ENCODE results near the gene XPC.

The XPC gene

DNA sequence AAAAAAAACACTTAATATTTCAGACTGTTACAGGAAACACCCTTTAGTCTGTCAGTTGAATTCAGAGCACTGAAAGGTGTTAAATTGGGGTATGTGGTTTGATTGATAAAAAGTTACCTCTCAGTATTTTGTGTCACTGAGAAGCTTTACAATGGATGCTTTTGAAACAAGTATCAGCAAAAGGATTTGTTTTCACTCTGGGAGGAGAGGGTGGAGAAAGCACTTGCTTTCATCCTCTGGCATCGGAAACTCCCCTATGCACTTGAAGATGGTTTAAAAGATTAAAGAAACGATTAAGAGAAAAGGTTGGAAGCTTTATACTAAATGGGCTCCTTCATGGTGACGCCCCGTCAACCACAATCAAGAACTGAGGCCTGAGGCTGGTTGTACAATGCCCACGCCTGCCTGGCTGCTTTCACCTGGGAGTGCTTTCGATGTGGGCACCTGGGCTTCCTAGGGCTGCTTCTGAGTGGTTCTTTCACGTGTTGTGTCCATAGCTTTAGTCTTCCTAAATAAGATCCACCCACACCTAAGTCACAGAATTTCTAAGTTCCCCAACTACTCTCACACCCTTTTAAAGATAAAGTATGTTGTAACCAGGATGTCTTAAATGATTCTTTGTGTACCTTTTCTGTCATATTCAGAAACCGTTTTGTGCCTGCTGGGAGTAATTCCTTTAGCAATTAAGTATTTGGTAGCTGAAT lies 35.7 kb downstream of the XPC start:
- TF ChIP-seq, protein P1, sequence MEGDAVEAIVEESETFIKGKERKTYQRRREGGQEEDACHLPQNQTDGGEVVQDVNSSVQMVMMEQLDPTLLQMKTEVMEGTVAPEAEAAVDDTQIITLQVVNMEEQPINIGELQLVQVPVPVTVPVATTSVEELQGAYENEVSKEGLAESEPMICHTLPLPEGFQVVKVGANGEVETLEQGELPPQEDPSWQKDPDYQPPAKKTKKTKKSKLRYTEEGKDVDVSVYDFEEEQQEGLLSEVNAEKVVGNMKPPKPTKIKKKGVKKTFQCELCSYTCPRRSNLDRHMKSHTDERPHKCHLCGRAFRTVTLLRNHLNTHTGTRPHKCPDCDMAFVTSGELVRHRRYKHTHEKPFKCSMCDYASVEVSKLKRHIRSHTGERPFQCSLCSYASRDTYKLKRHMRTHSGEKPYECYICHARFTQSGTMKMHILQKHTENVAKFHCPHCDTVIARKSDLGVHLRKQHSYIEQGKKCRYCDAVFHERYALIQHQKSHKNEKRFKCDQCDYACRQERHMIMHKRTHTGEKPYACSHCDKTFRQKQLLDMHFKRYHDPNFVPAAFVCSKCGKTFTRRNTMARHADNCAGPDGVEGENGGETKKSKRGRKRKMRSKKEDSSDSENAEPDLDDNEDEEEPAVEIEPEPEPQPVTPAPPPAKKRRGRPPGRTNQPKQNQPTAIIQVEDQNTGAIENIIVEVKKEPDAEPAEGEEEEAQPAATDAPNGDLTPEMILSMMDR (IDR thresholded peaks at IDR 0.05; ENCODE audit: insufficient read depth, low read depth, low read length, missing control alignments), result no peak
- no peak overlapping the region for H3K4me3 ChIP-seq (ENCODE audit: low read depth, low read length)
- no peak for DNase-seq (ENCODE audit: low read depth)

DNA sequence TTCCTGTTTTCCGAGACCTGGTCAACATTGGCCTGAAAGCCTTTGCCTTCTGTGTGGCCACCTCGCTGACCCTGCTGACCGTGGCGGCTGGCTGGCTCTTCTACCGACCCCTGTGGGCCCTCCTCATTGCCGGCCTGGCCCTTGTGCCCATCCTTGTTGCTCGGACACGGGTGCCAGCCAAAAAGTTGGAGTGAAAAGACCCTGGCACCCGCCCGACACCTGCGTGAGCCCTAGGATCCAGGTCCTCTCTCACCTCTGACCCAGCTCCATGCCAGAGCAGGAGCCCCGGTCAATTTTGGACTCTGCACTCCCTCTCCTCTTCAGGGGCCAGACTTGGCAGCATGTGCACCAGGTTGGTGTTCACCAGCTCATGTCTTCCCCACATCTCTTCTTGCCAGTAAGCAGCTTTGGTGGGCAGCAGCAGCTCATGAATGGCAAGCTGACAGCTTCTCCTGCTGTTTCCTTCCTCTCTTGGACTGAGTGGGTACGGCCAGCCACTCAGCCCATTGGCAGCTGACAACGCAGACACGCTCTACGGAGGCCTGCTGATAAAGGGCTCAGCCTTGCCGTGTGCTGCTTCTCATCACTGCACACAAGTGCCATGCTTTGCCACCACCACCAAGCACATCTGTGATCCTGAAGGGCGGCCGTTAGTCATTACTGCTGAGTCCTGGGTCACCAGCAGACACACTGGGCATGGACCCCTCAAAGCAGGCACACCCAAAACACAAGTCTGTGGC lies 36.6 kb downstream of the XPC start:
- no peak for DNase-seq (ENCODE audit: low read depth)
- TF ChIP-seq, protein P1 (IDR thresholded peaks at IDR 0.05; ENCODE audit: insufficient read depth, low read depth, low read length, missing control alignments), result no peak
- no peak overlapping the region for H3K4me3 ChIP-seq (ENCODE audit: low read depth, low read length)

DNA sequence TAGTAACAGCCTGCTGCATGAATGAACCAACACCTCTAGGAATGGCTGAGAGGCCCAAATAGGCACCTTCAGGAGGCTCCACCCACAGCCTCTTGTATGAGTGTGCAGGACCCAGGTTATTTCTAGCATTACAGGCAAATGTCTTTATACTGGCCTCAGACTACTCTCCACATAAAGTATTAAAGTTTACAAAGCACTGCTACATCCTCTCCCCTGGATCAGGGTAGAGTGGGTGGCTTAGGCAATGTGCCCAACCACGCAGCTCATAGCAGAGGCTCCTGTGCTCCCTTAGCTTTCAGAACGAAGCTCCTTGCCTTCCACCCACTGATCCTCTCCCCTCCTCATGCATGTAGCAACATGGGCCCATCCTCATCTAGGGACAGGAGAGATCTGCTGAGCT lies 37.3 kb downstream of the XPC start:
- no peak for DNase-seq (ENCODE audit: low read depth)
- TF ChIP-seq, protein P1 (IDR thresholded peaks at IDR 0.05; ENCODE audit: insufficient read depth, low read depth, low read length, missing control alignments), result no peak
- no peak overlapping the region for H3K4me3 ChIP-seq (ENCODE audit: low read depth, low read length)

DNA sequence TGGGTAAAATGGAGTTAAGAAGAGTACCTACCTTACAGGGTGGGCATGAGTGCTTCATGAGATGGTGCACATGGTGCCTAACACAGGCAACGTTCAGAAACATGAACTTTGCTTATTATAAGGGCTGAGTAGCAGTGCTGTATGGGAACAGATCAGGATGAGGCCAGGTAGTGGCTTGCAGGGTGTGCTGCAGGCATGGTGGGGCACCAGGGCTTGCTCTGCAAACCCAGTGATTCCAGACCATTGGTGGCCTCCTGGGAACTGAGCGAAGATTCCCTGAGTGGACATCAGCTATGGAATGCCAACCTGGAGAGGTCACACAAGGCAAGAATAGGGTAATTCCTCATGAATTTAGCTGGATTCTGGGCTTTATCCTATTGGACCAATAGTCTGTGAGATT lies 37.7 kb downstream of the XPC start:
- no peak for DNase-seq (ENCODE audit: low read depth)
- no peak overlapping the region for H3K4me3 ChIP-seq (ENCODE audit: low read depth, low read length)
- TF ChIP-seq, protein P1 (IDR thresholded peaks at IDR 0.05; ENCODE audit: insufficient read depth, low read depth, low read length, missing control alignments), result no peak

DNA sequence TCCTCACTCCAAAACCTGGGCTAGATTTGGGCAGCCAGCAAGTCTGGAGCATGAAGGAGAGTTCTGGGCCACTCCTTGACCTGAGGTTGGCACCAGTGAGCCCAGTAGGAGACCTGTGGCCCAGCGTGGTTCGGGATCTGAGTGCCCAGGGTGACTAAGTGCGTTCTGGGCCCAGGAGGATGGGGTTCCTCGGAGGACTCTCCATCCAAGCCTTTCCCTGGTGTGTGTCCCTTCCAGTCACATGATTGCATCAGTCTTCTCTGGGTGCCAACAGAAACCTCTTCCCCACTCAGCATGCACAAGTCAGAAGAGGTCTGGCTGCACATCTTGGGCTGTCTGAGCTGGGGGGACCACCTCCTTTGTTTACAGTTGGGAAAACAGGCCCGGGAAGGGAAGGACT lies 38.6 kb downstream of the XPC start:
- no peak overlapping the region for H3K4me3 ChIP-seq (ENCODE audit: low read depth, low read length)
- TF ChIP-seq, protein P1 (IDR thresholded peaks at IDR 0.05; ENCODE audit: insufficient read depth, low read depth, low read length, missing control alignments), result no peak
- DNase-seq (ENCODE audit: low read depth), result no peak

DNA sequence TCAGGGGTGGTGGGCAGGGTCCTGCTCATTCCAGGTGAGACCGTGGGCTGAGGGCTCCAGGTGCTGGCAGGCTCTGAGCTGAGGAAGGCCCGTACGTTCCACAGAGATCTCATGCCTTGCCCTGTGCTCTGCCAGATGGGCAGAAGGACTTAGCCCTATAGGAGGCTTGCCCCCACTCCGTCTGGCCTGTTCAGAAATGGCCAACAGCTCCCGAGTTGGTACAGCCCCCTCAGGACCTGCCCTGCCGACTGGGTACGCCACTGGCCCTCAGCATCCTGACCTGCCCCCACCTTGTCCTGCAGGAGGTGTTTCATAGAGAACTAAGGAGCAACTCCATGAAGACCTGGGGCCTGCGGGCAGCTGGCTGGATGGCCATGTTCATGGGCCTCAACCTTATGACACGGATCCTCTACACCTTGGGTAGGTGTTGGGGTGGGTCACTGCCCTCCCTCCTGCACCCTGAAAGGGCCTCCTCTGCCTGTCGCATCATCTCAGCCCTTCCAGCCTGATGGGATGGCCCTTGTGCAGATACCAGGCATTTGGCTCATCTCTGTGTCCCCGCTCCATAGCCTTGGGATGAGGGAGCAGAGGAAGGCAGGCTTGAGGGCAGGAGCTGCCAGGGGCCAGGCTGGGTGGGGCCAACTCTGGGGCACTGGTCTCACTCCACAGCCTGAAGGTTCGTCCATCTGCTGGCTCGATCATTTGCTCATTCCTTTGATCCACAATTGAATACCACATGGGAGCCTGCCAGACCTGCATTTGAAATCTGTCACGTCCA lies 39.3 kb downstream of the XPC start:
- DNase-seq (ENCODE audit: low read depth), result no peak
- TF ChIP-seq, protein P1 (IDR thresholded peaks at IDR 0.05; ENCODE audit: insufficient read depth, low read depth, low read length, missing control alignments), result no peak
- no peak overlapping the region for H3K4me3 ChIP-seq (ENCODE audit: low read depth, low read length)
